ENCODE data around the gene KIAA1191.
A peak's percentile ranks its signal among the peaks of the same experiment; 100 is the strongest.

The KIAA1191 gene

DNA sequence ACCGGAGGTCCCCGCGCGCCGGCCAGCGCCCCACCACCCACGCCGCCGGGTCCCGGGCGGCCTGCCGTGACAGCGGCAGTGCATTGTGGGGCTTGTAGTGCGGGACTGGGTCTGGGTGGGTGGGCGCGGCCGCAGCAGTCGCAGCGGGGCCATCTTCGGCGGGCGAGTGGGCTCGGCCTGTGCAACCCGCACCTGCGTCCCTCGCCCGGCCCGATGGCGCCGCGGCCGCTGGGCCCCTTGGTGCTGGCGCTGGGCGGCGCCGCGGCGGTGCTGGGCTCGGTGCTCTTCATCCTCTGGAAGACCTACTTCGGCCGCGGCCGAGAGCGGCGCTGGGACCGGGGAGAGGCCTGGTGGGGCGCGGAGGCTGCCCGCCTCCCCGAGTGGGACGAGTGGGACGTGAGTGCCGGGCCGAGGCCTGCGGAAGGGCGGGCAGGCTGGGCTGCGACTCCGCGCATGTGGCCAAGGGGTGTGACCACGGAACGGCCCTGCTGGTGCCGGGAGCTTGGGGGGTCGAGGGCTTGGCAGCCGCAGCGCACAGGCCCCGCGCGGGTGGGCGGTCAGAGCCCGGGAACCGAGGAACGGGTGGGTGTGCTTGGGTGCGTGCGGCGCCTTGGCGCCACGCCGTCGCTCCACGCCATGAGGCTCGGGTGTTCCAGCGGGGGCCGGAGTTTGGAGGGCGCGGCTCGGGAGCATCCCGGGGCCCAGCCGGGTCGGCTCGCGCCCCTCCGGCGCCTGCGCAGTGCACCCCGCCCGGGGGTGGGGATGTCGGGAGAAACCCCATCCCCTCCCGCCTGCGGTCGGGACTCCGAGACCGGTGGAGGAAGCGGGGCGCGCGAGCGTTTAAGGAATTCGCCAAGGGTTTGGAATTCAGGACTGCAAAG is 4.0 kb upstream of the KIAA1191 start, which contains the start of gene ARL10:
ARL10 (plus strand) TSS at position 137 of the 881 bp plus-strand sequence; CDS start at position 214, 77 bp downstream.
- DNase-seq (ENCODE audit: low read depth) = peak; percentile 32

DNA sequence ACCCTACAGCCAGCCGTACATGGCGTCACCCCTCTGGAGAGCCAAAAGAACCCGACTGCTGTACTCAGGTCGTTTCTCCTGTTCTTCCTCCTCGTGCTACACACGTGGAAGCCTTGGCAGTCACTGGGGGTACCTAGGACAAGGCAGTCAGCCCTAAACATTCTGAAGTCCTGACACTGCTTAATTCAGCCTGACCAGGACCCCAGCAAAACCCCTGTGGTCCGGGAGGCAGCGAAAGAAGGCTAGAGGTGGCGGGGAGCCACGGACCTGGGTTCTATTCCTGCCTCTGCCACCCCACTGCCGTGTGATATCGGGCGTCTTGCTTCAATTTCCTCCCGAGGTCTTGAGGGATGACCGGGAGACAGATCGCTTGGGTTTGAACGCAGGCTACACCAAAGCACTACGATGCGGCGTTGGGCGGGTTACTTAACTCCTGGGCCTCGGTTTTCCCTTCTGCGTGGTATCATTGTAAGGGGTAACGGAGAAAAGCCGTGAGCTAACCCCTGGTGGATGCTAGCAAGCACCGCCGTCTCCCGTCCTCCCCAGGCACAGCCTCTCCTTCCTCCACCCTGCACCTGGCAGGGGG is 3.3 kb upstream of the KIAA1191 start:
- peak; percentile 8 for DNase-seq (ENCODE audit: low read depth)

DNA sequence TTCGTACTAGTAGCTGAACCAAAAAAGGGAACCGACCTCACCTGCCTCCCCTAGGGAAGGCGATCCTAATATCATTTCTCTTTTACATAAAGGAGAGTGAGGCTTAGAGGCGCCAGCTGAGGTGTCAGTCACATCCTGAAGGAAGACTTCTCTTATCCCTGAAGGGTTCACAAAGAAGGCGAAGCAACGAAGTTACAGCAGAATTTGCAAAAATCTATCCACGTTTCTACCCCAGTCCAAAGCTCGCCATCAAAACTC is 598 bp upstream of the KIAA1191 start:
- no peak for DNase-seq (ENCODE audit: low read depth)

DNA sequence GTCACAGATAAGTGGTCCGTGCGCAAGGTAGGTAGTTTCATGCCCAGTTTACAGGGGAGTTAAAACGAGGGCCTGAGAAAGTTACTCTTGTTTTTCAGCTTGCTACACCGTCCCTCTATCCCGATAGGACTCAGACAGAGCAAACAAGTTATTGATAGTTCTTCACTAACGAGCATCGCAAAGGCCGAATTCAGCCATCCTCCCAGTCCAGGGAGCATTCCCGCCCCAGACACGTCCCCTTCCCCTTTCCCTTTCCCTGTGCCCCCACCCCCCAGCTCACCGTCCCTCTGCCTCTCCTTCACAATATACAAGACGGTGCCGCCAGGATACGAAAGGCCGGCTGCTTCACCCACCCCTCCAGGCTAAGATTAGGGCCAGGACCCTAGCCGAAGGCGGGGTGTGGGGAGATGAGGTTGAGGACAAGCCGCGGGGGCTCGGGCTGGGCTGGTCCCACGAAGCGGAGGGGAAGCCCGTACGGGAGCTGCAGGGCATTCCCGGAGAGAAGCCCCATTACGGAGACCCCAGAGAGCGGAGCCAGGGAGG is 599 bp downstream of the KIAA1191 start:
- DNase-seq (ENCODE audit: low read depth) = no peak

DNA sequence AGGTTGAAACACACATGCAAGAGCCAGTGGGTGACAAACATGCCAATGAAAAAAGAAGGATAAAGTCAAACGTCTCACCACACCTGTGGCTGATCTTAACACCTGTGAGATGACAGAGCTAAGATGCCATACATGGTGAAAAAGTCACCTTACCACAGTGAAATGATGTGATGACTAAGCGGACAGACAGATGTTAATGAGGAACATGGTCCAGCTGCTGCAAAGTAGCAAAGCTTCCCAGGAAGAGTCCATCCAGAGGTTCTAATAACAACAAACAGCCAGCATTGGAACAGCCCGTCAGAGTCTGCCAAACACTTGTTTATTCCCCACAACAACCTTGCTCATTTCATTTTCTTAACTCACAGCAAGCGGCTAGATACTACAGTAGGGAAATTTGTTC is 1.9 kb downstream of the KIAA1191 start:
- peak; percentile 15 for DNase-seq (ENCODE audit: low read depth)

GRCh38 chr5:176356179-176356566 is 5.4 kb downstream of the KIAA1191 start:
- no peak for DNase-seq (ENCODE audit: low read depth)

GRCh38 chr5:176355400-176356178 is 6.0 kb downstream of the KIAA1191 start:
- no peak for DNase-seq (ENCODE audit: low read depth)

- no peak for DNase-seq (ENCODE audit: low read depth)
These were observed 8.0 kb downstream of the KIAA1191 start for GRCh38 chr5:176353533-176353932.

DNA sequence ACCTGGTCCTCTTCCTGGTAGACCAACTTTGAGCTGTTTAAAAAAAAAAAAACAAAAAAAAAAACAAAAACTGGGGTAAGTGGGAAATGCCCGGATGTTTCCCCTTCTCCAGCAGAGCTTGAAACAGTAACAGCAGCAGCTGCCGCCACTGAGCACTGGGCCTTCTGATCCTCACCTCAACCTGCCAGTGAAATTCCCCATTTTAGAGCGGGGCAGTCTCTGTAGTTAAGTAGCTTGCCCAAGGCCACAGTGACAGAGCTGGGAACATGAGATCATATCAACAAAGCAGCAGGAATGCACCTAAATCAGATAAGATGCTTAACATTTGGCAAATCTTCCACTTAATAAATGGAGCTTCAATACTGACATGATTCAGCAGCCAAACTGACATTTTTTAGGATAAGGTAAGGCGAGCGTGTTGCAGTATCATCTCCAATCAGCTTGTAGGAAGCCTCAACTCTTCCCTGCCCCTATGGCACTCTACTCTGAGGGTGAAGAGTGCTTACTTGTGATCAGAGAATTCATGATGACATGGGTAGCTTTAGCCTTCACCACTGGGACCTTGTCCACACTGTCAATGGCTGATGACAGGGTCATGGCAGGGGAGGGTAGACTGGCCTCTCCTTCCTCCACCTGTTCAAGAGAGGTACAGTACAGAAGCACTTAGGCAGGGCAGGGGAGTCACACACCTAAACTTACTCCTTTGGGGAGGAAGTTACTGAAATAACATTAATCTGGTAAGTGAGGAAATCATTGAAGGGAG is 9.3 kb downstream of the KIAA1191 start:
- peak; percentile 43 for DNase-seq (ENCODE audit: low read depth)

DNA sequence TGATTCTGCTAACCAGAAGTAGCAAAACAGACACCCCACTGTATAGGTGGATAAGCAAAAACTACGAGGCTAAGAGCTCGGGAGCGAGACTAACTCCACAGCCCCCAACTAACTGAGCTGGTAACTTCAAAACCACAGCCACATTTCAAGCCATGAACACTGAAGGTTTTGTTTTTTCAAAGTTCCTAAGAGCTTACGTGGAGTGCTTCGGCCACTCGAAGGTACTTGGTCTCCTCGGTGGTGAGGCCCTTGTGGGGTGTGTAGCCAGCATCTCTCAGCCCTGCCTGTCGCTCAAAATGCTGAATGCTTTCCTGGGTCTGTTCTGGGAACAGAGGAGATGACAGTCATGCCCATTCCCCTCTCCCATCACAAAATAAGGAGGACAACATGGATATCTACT is 11.1 kb downstream of the KIAA1191 start:
- no peak for DNase-seq (ENCODE audit: low read depth)

DNA sequence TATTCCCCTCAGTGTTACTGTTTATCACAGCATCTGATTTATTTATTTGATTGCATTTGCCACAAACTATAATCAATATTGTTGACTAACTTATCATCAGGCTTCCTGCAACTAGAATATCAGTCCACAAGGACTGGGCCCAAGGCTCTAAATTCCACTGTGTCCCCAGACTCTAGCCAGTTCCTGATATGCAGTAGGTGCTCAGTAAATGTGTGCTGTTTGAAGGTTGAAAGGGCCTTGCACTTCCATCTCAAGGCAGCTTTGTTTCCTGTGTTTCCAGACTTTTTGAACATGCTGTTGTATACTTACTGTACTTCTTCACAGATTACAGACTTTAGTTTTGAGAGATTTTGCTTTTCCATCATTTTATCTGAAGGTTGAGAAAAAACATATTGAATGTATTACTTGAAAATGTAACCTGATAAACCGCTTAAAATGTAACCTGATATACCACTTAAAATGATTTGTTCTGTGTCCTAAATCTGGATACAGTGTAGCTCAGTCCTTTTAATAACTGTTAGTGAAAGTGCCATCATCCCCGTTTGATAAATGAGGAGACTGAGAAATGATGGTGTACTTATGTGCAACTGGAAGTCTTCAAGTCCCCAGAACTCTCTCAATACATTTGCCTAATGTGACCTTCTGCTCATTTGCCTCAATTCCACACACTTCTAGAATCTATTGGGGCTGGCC is 18.7 kb downstream of the KIAA1191 start:
- DNase-seq (ENCODE audit: low read depth) = no peak

DNA sequence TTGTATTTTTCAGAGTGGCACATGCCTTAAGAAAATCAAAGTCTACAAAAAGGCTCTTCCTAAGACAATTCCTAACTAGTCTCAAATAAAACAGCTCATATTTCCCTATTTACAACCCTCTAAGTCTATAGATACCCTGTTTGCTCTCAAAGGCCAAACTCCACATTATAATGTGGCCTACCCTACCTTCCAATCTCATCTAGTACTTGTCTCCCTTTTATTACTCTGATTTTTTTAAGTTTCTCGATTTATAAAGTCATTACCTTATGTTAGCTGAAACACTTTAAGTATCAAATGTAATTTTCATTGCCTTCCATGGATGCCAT is 19.4 kb downstream of the KIAA1191 start:
- no peak for DNase-seq (ENCODE audit: low read depth)

DNA sequence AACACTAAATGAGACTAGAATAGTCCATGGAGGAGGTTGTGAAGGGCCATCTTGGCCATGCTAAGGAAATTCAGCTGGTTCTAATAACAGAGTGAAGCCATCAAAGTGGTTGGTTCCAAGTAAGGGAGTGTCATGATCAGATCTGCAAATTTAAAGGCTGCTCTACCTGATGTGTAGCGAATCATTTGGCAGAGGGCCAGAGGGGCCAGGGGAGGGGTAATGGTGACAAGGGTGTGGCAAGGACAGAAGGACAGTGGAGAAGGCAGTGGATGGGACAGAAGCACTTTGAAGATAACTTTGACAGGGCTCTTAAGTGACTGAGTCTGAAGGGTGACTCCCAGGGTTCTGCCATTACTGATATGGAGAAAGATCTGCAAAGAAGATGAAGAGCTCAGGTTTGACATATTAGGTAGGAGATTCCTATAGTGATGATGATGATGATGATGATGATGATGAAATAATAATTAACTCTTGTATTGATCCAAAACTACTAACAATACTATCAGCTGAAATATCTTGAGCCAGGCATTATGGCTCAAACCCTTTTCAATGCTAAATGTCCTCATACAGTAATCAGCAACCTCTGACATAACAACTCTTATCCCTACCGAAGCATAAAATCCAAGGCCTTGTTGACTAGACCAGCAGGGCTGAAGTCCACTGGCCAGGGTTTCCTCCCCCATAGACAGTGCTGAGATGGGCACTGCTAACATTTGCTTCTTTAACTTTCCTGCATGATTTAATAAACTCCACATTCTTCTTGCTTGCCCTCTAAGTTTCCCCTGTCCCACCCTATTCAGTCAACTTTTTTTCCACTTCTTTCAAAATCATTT is 20.0 kb downstream of the KIAA1191 start:
- no peak for DNase-seq (ENCODE audit: low read depth)

GRCh38 chr5:176339304-176339703 is 22.3 kb downstream of the KIAA1191 start:
- no peak for DNase-seq (ENCODE audit: low read depth)

DNA sequence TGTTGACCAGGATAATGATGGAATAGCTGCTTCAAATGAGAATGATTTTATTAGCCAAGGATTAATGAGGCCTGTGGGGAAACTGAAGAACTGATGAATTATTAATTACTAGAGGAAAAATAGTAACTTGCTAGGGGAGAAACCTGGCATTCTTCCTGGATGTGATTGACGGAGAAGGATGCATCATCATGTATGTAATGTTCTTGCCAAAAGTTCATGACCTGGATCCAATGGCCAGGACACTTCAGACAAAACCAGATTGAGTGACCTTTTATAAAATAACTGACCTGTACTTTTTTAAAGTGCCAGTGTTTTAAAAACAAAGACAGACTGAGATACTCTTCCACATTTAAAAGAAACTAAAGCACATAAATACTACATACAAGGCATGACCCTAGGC is 23.7 kb downstream of the KIAA1191 start:
- peak; percentile 18 for DNase-seq (ENCODE audit: low read depth)

DNA sequence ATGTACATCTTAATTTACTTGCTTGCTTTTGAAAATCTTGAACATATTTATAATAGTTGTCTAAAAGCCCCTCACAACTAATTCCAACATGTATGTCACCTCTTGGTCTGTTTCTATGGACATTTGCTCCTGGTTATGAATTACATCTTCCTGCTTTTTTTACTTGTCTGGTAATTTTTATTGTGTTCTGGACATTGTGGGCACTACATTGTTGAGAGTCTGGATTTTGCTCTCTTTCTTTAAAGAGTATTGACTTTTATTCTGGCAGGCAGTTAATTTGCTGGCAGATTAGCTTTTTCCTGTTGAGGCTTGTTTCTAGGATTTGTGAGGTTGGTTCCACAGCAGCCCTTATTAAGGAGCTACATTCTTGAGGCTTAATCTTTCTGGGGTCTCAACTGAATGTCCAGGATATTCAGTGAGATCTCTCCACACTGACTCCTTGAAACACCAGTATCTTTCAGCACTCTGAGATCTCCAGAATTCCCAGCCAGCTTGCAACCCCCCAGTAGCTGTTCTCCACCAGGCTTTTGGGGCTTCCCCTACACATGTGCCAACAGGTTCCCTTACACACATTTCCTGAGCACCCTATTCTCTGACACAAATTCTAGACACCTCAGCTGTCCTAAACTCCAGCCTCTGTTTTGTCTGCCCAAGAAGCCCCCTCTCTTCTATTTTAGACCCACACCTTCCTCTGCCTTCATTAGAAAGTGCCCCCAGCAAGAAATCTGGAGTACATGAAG is 27.4 kb downstream of the KIAA1191 start:
- DNase-seq (ENCODE audit: low read depth) = no peak

DNA sequence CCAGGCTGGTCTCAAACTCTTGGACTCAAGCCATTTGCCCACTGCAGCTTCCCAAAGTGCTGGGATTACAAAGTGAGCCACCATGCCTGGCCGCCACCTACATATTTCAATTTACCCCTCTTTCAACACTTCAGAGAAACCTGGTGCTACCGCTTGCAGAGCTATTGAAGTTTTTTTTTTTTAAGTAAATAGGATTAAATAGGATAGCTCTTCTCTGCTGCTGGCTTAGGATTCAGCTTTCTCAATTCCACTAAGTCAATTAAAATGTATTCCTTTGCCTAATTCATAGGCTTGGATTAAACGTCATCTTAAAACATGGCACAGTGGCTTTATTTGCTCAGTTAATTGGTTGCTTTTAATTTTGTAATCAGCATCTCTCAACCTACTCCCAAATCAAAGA is 41.0 kb downstream of the KIAA1191 start:
- DNase-seq (ENCODE audit: low read depth) = no peak

DNA sequence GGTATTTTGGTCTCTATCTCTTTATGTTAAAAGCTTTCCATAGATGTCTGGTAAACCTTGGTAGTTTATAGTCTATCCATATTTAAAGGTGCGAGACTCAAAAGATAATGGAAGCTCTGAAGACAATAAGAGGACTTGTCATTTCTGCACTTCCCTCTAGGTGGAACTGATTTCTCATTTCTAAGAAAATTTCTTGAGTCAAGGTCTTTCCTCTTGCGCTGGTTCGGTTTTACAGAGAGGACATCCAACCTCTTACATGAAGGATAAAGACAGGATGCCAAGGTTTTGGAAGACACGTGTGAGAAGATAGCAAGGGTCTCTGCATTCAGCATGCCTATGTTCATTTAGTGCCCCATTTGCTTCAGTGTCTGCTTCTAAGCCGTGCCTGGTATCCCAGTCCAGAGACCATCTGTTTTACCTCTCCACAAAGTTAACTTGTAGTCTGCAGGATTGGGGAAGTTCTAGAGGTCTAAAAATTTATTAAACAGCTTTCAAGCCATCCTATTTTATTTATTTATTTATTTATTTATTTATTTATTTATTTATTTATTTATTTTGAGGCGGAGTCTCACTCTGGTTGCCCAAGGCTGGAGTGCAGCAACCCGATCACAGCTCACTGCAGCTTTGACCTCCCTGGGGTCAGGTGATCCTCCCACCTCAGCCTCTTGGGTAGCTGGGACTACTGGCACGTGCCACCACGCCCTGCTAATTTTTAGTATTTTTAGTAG is 41.6 kb downstream of the KIAA1191 start:
- DNase-seq (ENCODE audit: low read depth) = peak; percentile 25
